Mucosa of rectum (tissue), 2 donors: ENCODE results near the gene ASMT.
"Not testable (repeated sequence)": the region's sequence is repeated elsewhere in the genome, so short reads cannot be mapped to it uniquely, and the experiment has no call there.

Experiments used
- H3K27ac ChIP-seq, 2 donors: one replicate each; pipeline ENCODE4 v1.7.0; 2013; ENCODE audit warnings: inconsistent platforms in 2 of 2, low read depth in 2 of 2, low read length in 2 of 2
- H3K27me3 ChIP-seq, 2 donors: one replicate each; pipeline ENCODE4 v1.7.0; 2013; ENCODE audit warnings: low read length in 2 of 2; ENCODE audit not compliant: control insufficient read depth in 2 of 2, insufficient read depth in 2 of 2
- H3K36me3 ChIP-seq, 2 donors: one replicate each; pipeline ENCODE4 v1.7.0; 2013; ENCODE audit warnings: low read length in 2 of 2; ENCODE audit not compliant: control insufficient read depth in 2 of 2, insufficient read depth in 2 of 2
- H3K4me1 ChIP-seq, 2 donors: one replicate each; pipeline ENCODE4 v1.7.0; 2013; ENCODE audit warnings: low read length in 2 of 2, mild to moderate bottlenecking in 1 of 2; ENCODE audit not compliant: control insufficient read depth in 2 of 2, insufficient read depth in 2 of 2
- H3K4me3 ChIP-seq, 2 donors: one replicate each; pipeline ENCODE4 v1.7.0; 2013; ENCODE audit warnings: low read length in 2 of 2
- H3K9ac ChIP-seq, 2 donors: one replicate each; pipeline ENCODE4 v1.7.0; 2013; ENCODE audit warnings: low read length in 2 of 2, low read depth in 1 of 2, mild to moderate bottlenecking in 1 of 2
- H3K9me3 ChIP-seq, 2 donors: one replicate each; pipeline ENCODE4 v1.7.0; 2013; ENCODE audit warnings: low read length in 2 of 2; ENCODE audit not compliant: control insufficient read depth in 2 of 2
- donor health status: healthy.
- donor health status: Normal muscosa, but diverticular disease.

Gene ASMT, protein sequence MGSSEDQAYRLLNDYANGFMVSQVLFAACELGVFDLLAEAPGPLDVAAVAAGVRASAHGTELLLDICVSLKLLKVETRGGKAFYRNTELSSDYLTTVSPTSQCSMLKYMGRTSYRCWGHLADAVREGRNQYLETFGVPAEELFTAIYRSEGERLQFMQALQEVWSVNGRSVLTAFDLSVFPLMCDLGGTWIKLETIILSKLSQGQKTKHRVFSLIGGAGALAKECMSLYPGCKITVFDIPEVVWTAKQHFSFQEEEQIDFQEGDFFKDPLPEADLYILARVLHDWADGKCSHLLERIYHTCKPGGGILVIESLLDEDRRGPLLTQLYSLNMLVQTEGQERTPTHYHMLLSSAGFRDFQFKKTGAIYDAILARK

DNA sequence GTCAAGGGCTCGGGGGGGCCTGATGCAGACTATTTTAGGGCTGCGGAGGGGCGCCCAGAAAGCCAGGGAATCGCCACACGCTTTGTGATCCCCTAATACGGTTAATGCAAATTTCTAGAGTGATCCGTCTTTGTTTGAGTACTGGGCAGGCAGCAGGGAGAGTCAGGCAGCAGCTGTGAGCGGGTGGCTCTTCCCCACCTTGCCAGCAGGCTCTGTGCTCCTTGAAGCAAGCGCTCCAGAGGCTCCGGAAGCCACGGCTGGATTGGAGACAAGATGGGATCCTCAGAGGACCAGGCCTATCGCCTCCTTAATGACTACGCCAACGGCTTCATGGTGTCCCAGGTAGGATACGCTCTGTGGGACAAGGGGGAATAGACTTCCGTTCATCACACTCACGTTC is at the start of gene ASMT:
Gene ASMT (plus strand): TSS at position 133 of the 400 bp plus-strand sequence. CDS start 141 bp downstream, at position 274.
- H3K36me3 ChIP-seq, result no peaks in the 10 kb centered on the region
- no peaks in the 10 kb centered on the region for H3K4me1 ChIP-seq
- H3K9ac ChIP-seq, result no peak within 1 kb of the TSS
- H3K27me3 ChIP-seq, result no peaks in the 10 kb centered on the region
- H3K9me3 ChIP-seq, result no peaks in the 10 kb centered on the region
- H3K4me3 ChIP-seq, result no peak within 1 kb of the TSS
- H3K27ac ChIP-seq, result no peak within 1 kb of the TSS

DNA sequence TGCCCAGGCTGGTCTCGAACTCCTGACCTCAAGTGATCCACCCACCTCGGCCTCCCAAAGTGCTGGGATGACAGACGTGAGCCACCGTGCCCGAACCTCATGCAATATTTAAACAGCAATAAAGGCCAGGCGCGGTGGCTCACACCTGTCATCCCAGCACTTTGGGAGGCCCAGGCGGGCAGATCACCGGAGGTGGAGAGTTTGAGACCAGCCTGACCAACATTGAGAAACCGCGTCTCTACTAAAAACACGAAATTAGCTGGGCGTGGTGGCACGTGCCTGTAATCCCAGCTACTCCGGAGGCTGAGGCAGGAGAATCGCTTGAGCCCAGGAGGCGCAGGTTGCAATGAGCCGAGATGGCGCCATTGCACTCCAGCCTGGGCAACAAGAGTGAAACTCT is 40.7 kb upstream of the ASMT start:
- not testable (repeated sequence) for H3K9ac ChIP-seq, H3K4me3 ChIP-seq, H3K4me1 ChIP-seq, H3K27me3 ChIP-seq, H3K27ac ChIP-seq, H3K36me3 ChIP-seq, H3K9me3 ChIP-seq

DNA sequence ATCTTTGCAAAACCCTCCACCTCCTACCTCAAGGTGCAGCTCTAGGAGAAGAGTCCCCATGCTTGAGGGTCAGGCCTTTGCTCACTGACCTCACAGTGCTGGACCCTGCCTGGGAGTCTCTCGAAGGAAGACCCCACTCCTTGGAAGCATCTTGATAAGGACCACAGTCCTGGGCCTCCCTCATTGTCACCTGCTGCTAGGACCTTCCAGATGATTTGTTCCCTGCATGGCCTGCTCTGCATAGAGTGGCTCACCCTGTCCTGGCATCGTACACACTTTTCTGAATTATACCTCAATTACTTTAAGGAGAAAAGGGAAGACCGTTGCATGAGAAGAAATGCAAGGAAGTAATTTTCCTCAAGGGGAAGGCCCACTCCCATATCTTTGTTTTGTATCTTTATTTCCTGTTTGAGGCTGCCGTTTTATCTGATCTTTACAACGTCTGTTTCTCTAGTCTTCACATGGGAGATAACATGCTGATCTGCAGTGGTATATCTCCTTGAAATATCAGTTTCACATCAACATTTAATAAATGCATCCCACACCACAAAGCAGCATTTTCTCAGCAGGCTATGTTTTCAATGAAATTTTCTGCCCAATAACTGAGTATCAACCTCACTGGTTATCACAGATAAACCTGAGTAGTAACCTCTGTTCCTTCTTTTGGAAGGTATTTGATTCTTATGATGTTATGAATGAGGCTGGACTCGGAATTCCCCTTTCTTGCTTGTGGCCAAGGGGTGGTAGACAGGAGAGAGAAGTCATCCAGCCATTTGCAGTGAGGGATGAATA is 38.5 kb upstream of the ASMT start:
- Histone ChIP-seq H3K9me3 (no peaks in the 10 kb centered on the region), H3K4me3 (no peak overlapping the region), H3K27me3 (no peaks in the 10 kb centered on the region), H3K27ac (no peak overlapping the region), H3K4me1 (no peaks in the 10 kb centered on the region), H3K36me3 (no peaks in the 10 kb centered on the region), H3K9ac (no peak overlapping the region)

DNA sequence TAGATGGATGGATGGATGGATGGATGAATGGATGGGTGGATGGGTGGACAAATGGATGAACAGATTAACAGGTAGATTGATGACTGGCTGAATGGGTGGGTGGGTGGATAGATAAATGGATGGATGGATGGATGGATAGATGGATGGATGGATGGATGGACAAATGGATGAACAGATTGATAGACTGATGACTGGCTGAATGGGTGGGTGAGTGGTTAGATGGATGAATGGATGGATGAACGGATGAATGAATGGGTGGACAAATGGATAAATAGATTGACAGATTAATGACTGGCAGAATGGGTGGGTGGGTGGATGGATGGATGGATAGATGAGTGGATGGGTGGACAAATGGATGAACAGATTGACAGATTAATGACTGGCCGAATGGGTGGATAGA is 37.0 kb upstream of the ASMT start:
- Histone ChIP-seq H3K27me3 (no peaks in the 10 kb centered on the region), H3K9me3 (no peaks in the 10 kb centered on the region), H3K4me3 (no peak overlapping the region), H3K36me3 (no peaks in the 10 kb centered on the region), H3K27ac (no peak overlapping the region), H3K9ac (no peak overlapping the region), H3K4me1 (no peaks in the 10 kb centered on the region)

DNA sequence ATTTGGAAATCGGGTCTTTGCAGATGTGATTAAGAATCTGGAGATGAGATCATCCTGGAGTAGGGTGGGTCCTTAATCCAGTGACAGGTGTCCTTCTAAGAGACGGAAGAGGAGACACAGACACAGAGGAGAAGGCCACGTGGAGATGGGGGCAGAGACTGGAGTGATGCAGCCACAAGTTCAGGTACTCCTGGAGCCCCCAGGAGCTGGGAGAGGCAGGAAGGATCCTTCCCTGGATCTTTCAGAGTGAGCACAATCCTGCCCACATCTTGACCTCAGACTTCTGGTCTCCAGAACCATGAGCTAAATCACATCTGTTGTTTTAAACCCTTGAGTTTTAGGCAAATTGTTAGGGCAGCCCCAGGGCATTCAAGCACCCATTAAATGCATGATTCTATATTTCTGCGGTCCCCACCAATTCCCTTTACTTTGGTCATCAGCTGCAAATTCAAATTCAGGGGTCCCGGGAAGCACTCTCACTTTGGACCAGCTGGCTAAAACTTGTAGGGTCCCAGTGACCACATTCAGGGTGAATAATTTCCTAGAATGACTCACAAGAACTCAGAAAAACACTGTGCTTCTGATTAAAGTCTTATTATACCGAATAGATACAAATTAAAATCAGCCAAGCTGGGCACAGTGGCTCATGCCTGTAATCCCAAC is 36.2 kb upstream of the ASMT start:
- no peaks in the 10 kb centered on the region for H3K36me3 ChIP-seq
- H3K4me1 ChIP-seq, result no peaks in the 10 kb centered on the region
- no peak overlapping the region for H3K27ac ChIP-seq
- H3K9ac ChIP-seq, result no peak overlapping the region
- no peaks in the 10 kb centered on the region for H3K9me3 ChIP-seq
- H3K4me3 ChIP-seq, result no peak overlapping the region
- no peaks in the 10 kb centered on the region for H3K27me3 ChIP-seq

DNA sequence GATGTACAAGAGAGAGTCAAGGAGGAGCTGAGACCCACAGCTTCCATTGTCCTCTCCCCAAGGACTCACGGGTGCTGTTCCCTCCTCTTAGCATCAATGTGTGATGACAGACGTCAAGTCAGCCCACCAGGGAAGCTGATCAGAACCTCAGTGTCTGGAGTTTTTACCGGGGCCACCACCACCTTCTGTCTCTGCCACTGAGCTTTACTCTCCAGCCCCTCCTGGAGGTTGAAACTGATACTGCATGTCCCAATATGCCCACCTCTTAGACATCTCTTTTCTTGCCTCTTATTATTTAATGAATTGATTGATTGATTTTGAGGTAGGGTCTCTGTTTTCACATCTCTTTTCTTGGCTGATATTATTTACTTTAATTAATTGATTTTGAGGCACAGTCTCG is 33.7 kb upstream of the ASMT start:
- Histone ChIP-seq H3K27ac (no peak overlapping the region), H3K9ac (no peak overlapping the region)

DNA sequence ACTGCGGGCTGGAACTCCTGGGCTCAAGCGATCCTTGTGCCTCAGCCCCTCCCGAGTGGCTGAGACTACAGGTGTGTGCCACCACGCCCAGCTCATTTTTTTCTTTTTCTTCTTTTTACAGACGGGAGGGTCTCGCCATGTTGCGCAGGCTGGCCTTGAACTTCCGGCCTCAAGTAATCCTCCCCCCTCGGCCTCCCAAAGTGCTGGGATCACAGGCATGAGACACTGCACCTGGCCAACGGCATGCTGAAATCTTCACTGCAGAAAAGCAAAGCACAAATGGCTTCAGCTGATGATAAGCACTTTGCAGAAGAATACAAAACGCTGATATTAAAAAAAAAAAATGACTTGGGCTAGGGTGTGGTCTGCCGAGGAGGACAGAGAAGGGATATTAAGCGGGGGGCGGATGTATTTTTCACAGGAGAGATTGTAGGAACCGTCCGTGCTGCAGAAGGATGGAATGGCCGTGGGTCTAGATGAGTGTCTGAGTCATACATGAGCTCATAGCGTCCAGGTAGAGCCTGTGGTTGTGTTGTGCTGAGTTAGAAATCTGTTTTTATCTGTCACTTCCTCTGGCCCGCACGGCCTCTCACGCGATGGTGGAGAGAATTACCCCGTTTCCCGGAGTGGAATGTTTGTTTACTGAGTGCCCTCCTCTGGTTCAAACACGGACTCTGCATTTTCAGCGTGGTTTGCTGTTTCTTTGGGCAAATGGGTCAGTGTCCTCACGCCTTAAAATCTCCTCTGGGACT is 32.0 kb upstream of the ASMT start:
- Histone ChIP-seq H3K9ac (no peak overlapping the region), H3K4me3 (no peak overlapping the region), H3K36me3 (no peaks in the 10 kb centered on the region), H3K4me1 (no peaks in the 10 kb centered on the region), H3K27me3 (no peaks in the 10 kb centered on the region), H3K9me3 (no peaks in the 10 kb centered on the region), H3K27ac (no peak overlapping the region)

More for the DNA sequence above, 33.7 kb upstream of the ASMT start:
- Histone ChIP-seq H3K4me1 (no peaks in the 10 kb centered on the region), H3K27me3 (no peaks in the 10 kb centered on the region), H3K4me3 (no peak overlapping the region), H3K36me3 (no peaks in the 10 kb centered on the region), H3K9me3 (no peaks in the 10 kb centered on the region)

DNA sequence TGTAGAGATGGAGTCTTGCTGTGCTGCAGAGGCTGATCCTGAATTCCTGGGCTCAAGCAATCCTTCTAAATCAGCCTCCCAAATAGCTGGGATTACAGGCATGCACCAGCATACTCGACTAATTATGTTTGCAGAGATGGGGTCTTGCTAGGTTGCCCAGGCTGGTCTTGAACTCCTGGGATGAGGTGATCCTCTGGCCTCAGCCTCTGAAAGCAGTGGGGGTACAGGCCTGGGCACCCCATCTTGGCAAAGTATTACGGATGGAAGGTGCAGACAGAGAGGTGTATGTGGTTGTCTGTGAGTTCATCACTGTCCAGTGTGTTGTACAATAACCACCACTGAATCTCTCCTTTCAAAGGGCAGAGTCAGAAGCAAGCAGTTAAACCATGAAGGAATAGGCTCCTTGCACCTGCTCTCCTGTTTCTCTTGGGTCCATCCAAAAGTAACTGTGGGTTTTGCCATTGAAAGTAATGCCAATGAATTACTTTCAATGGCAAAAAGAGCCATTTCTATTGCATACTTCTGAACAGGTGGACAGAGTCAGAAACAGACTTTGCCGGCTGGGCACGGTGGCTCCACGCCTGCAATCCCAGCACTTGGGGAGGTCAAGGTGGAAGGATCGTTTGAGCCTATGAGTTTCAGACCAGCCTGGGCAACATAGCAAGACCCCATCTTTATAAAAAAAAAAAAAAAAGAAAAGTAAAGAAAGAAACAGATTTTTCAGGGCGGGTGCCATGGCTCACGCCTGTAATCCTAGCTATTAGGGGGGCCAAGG is 30.4 kb upstream of the ASMT start:
- Histone ChIP-seq H3K9ac (no peak overlapping the region), H3K27me3 (no peaks in the 10 kb centered on the region), H3K9me3 (no peaks in the 10 kb centered on the region), H3K36me3 (no peaks in the 10 kb centered on the region), H3K4me3 (no peak overlapping the region), H3K4me1 (no peaks in the 10 kb centered on the region), H3K27ac (no peak overlapping the region)

DNA sequence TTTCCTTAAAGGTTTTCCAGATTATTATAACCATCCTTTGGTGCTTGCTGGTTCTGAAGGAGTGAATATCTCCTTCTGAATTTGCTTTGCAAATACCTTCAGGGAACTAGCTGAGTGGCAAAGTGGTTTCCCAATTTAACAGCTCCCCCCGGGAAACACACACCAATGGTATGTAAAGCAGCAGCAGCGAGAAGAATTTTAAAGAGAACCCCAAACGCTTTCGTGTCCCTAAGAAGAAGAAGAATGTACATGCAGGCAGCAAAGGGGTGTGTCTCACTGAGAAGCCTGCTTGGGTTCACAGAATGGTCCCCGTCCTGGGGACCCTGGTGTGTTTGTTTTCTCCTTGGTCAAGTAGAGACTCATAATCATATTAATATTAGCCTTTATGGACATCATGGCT is 27.7 kb upstream of the ASMT start:
- Histone ChIP-seq H3K27me3 (no peaks in the 10 kb centered on the region), H3K4me1 (peaks cover under 1 to 1% of the 10 kb centered on the region in 2 donors), H3K9me3 (no peaks in the 10 kb centered on the region), H3K4me3 (no peak overlapping the region), H3K27ac (no peak overlapping the region), H3K36me3 (no peaks in the 10 kb centered on the region), H3K9ac (no peak overlapping the region)
